Body of pancreas (tissue), 4 donors: ENCODE measurements around the gene SMURF2.

Experiments used
- CTCF ChIP-seq, 7 experiments: fragments of 450-650 bp in 4 of 7; fragments of 200-600 bp in 3 of 7; sonication (generic) in 3 of 7; IDR thresholded peaks; one replicate each; pipeline ENCODE4 v1.5.1; 2016 to 2019; ENCODE audit warnings: antibody characterized with exemption in 7 of 7
- POLR2A ChIP-seq, 3 donors: fragments of 450-650 bp; IDR thresholded peaks; one replicate each; pipeline ENCODE4 v1.6.1; 2016; ENCODE audit warnings: antibody characterized with exemption in 3 of 3, mild to moderate bottlenecking in 2 of 3

DNA sequence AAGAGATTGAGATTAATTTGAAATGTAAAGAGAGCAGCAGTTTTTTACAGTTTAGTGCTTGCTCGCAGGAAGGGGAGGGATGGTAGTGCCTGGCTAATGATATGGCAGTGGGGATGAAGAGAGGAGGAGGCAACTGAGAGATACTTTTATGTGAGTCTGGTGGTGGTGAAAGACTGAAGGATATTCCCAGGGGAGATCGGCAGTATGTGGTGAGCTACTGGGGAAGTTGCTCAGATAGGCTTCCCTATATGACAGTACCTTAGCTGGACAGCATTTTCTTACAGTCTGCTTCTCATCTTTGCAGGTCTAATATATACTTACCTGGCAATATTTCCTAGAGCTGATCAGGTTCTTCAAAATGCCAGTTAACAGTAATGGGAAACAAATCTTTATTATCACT lies 146.7 kb downstream of the SMURF2 start:
- TF ChIP-seq CTCF (IDR thresholded peaks at IDR 0.05) (no peak), POLR2A (IDR thresholded peaks at IDR 0.05) (no peak)
